Natural killer cell treated with Interleukin-12 subunit alpha and Interleukin-12 subunit beta and Interleukin-15 and Interleukin-18, amount 100 ng/mL, for 72 hours (primary cell): ENCODE data around the gene USP53. TPM values are rescaled to one million over a fixed set of nuclear protein-coding genes. Genes with fewer than 3 reads are reported as not detected.
A peak's percentile ranks its signal among the peaks of the same experiment; 100 is the strongest.
"Not testable (repeated sequence)": the region's sequence is repeated elsewhere in the genome, so short reads cannot be mapped to it uniquely, and the experiment has no call there.

Source experiments
- ATAC-seq, 2 donors: fragments of 150-1000 bp; cut with Tn5 transposase in 1 of 2; sonication (Bioruptor Pico), chemical (Tn5 transposase) in 1 of 2; 2 replicates each; pipeline ENCODE4 v1.10.0; 2021
- DNase-seq: peaks from one replicate; pipeline ENCODE4 v3.0.0; 2022; ENCODE audit warnings: low spot score
- H3K27ac Mint-ChIP-seq, 2 donors: 1 replicate in 1 of 2; 2 replicates in 1 of 2; pipeline ENCODE4 v1.8.0; 2022; ENCODE audit warnings: mixed read lengths in 2 of 2, mild to moderate bottlenecking in 1 of 2, moderate library complexity in 1 of 2
- H3K27me3 Mint-ChIP-seq, 2 donors: 1 replicate in 1 of 2; 2 replicates in 1 of 2; pipeline ENCODE4 v1.8.0; 2022; ENCODE audit warnings: mixed read lengths in 2 of 2
- H3K36me3 Mint-ChIP-seq: one replicate; pipeline ENCODE4 v1.8.0; 2022; ENCODE audit warnings: mixed read lengths
- H3K4me1 Mint-ChIP-seq, 2 donors: 1 replicate in 1 of 2; 2 replicates in 1 of 2; pipeline ENCODE4 v1.8.0; 2022; ENCODE audit warnings: low read depth in 2 of 2, mixed read lengths in 2 of 2, mild to moderate bottlenecking in 1 of 2
- H3K4me3 Mint-ChIP-seq: one replicate; pipeline ENCODE4 v1.8.0; 2022; ENCODE audit warnings: mixed read lengths
- H3K9me3 Mint-ChIP-seq: 2 replicates; pipeline ENCODE4 v1.8.0; 2022; ENCODE audit warnings: mixed read lengths
- total RNA-seq, 2 donors: library from RNA; stranded (reverse); gene quantifications; one replicate each; pipeline ENCODE4 v1.2.3, GENCODE V29; 2022

The USP53 gene
- 1 to 10 TPM; 5.7 to 6.1 TPM for total RNA-seq

GRCh38 chr4:119212234-119212963, at the start of gene USP53:
Gene USP53 (plus strand): TSS chr4:119212713. CDS start chr4:119239760, 27,047 bp downstream.
- H3K27ac Mint-ChIP-seq, result peak within 1 kb of the TSS; percentile 79 to 88
- peaks cover 25 to 43% of the 10 kb centered on the region in 2 donors for H3K4me1 Mint-ChIP-seq
- H3K27me3 Mint-ChIP-seq, result peaks cover 10 to 11% of the 10 kb centered on the region in 2 donors
- no peaks in the 10 kb centered on the region for H3K36me3 Mint-ChIP-seq
- ATAC-seq (peak; percentile 98), DNase-seq (peak; percentile 93)
- H3K9me3 Mint-ChIP-seq, result no peaks in the 10 kb centered on the region
- peak within 1 kb of the TSS; percentile 95 for H3K4me3 Mint-ChIP-seq

GRCh38 chr4:119165767-119166166, 46.7 kb upstream of the USP53 start:
- Mint-ChIP-seq H3K36me3 (no peaks in the 10 kb centered on the region), H3K27ac (no peak overlapping the region), H3K4me3 (no peak overlapping the region), H3K27me3 (peaks cover 24 to 46% of the 10 kb centered on the region in 2 donors), H3K9me3 (no peaks in the 10 kb centered on the region), H3K4me1 (no peaks in the 10 kb centered on the region)
- no peak for ATAC-seq
- no peak for DNase-seq

- Mint-ChIP-seq H3K27ac (no peak overlapping the region), H3K36me3 (no peaks in the 10 kb centered on the region), H3K4me3 (no peak overlapping the region), H3K4me1 (no peaks in the 10 kb centered on the region), H3K9me3 (no peaks in the 10 kb centered on the region), H3K27me3 (peaks cover 8 to 27% of the 10 kb centered on the region in 2 donors)
- no peak for ATAC-seq
- DNase-seq, result no peak
These were observed 42.3 kb upstream of the USP53 start for GRCh38 chr4:119170195-119170594.

- DNase-seq (no peak), ATAC-seq (no peak)
- no peaks in the 10 kb centered on the region for H3K9me3 Mint-ChIP-seq
- no peaks in the 10 kb centered on the region for H3K36me3 Mint-ChIP-seq
- no peak overlapping the region for H3K27ac Mint-ChIP-seq
- H3K27me3 Mint-ChIP-seq, result peaks cover 8 to 27% of the 10 kb centered on the region in 2 donors
- H3K4me3 Mint-ChIP-seq, result no peak overlapping the region
- no peaks in the 10 kb centered on the region for H3K4me1 Mint-ChIP-seq
These were observed 40.3 kb upstream of the USP53 start for GRCh38 chr4:119172223-119172622.

- not testable (repeated sequence) for H3K9me3 Mint-ChIP-seq, H3K27ac Mint-ChIP-seq, ATAC-seq, H3K4me1 Mint-ChIP-seq, H3K36me3 Mint-ChIP-seq, DNase-seq, H3K4me3 Mint-ChIP-seq
- H3K27me3 Mint-ChIP-seq, result peaks cover 18 to 36% of the 10 kb centered on the region in 2 donors
These were observed 38.7 kb upstream of the USP53 start for GRCh38 chr4:119173729-119174361.

- H3K9me3 Mint-ChIP-seq, result no peaks in the 10 kb centered on the region
- no peak overlapping the region for H3K4me3 Mint-ChIP-seq
- H3K27me3 Mint-ChIP-seq, result peaks cover 25 to 52% of the 10 kb centered on the region in 2 donors
- H3K36me3 Mint-ChIP-seq, result no peaks in the 10 kb centered on the region
- H3K4me1 Mint-ChIP-seq, result no peaks in the 10 kb centered on the region
- DNase-seq (no peak), ATAC-seq (no peak)
- H3K27ac Mint-ChIP-seq, result no peak overlapping the region
These were observed 33.5 kb upstream of the USP53 start for GRCh38 chr4:119179011-119179410.

- Mint-ChIP-seq H3K36me3 (no peaks in the 10 kb centered on the region), H3K4me1 (no peaks in the 10 kb centered on the region), H3K9me3 (no peaks in the 10 kb centered on the region), H3K4me3 (no peak overlapping the region), H3K27ac (no peak overlapping the region), H3K27me3 (peaks cover 15 to 36% of the 10 kb centered on the region in 2 donors)
- ATAC-seq, result no peak
- no peak for DNase-seq
These were observed 28.4 kb upstream of the USP53 start for GRCh38 chr4:119184128-119184527.

GRCh38 chr4:119189638-119190037, 22.9 kb upstream of the USP53 start:
- Mint-ChIP-seq H3K4me3 (no peak overlapping the region), H3K36me3 (no peaks in the 10 kb centered on the region), H3K27me3 (peaks cover 2 to 7% of the 10 kb centered on the region in 2 donors), H3K27ac (no peak overlapping the region), H3K4me1 (no peaks in the 10 kb centered on the region), H3K9me3 (no peaks in the 10 kb centered on the region)
- no peak for DNase-seq
- no peak for ATAC-seq

- H3K27me3 Mint-ChIP-seq, result peaks cover 0 to 5% of the 10 kb centered on the region in 2 donors
- ATAC-seq (no peak), DNase-seq (no peak)
- H3K36me3 Mint-ChIP-seq, result no peaks in the 10 kb centered on the region
- H3K27ac Mint-ChIP-seq, result no peak overlapping the region
- H3K9me3 Mint-ChIP-seq, result no peaks in the 10 kb centered on the region
- H3K4me1 Mint-ChIP-seq, result no peaks in the 10 kb centered on the region
- no peak overlapping the region for H3K4me3 Mint-ChIP-seq
These were observed 22.2 kb upstream of the USP53 start for GRCh38 chr4:119190354-119190753.

- Mint-ChIP-seq H3K27me3 (peaks cover 10 to 11% of the 10 kb centered on the region in 2 donors), H3K36me3 (no peaks in the 10 kb centered on the region), H3K4me1 (no peaks in the 10 kb centered on the region), H3K27ac (no peak overlapping the region), H3K4me3 (no peak overlapping the region), H3K9me3 (no peaks in the 10 kb centered on the region)
- no peak for DNase-seq
- no peak for ATAC-seq
These were observed 21.0 kb upstream of the USP53 start for GRCh38 chr4:119191505-119191904.

GRCh38 chr4:119197772-119198212, 14.7 kb upstream of the USP53 start:
- Mint-ChIP-seq H3K4me1 (peaks cover 0 to 5% of the 10 kb centered on the region in 2 donors), H3K36me3 (peaks cover 13% of the 10 kb centered on the region), H3K27me3 (peaks cover 25 to 51% of the 10 kb centered on the region in 2 donors), H3K9me3 (peaks cover 5% of the 10 kb centered on the region), H3K4me3 (no peak overlapping the region), H3K27ac (no peak overlapping the region)
- ATAC-seq (no peak), DNase-seq (no peak)

GRCh38 chr4:119204916-119205315, 7.6 kb upstream of the USP53 start:
- peaks cover 6% of the 10 kb centered on the region for H3K36me3 Mint-ChIP-seq
- no peak overlapping the region for H3K4me3 Mint-ChIP-seq
- H3K4me1 Mint-ChIP-seq, result peaks cover 4 to 16% of the 10 kb centered on the region in 2 donors
- H3K9me3 Mint-ChIP-seq, result peaks cover 5% of the 10 kb centered on the region
- peaks cover 16 to 29% of the 10 kb centered on the region in 2 donors for H3K27me3 Mint-ChIP-seq
- DNase-seq (no peak), ATAC-seq (no peak)
- H3K27ac Mint-ChIP-seq, result no peak overlapping the region

- H3K4me3 Mint-ChIP-seq, result no peak overlapping the region
- peaks cover 6% of the 10 kb centered on the region for H3K36me3 Mint-ChIP-seq
- ATAC-seq (no peak), DNase-seq (no peak)
- H3K4me1 Mint-ChIP-seq, result peaks cover 7 to 21% of the 10 kb centered on the region in 2 donors
- H3K27ac Mint-ChIP-seq, result no peak overlapping the region
- H3K9me3 Mint-ChIP-seq, result no peaks in the 10 kb centered on the region
- H3K27me3 Mint-ChIP-seq, result peaks cover 12 to 26% of the 10 kb centered on the region in 2 donors
These were observed 6.8 kb upstream of the USP53 start for GRCh38 chr4:119205690-119206089.

- H3K4me1 Mint-ChIP-seq, result peaks cover 12 to 25% of the 10 kb centered on the region in 2 donors
- no peak for ATAC-seq
- peaks cover 6% of the 10 kb centered on the region for H3K36me3 Mint-ChIP-seq
- no peaks in the 10 kb centered on the region for H3K9me3 Mint-ChIP-seq
- no peak overlapping the region for H3K4me3 Mint-ChIP-seq
- no peak for DNase-seq
- H3K27ac Mint-ChIP-seq, result no peak overlapping the region
- H3K27me3 Mint-ChIP-seq, result peaks cover 13 to 30% of the 10 kb centered on the region in 2 donors
These were observed 6.3 kb upstream of the USP53 start for GRCh38 chr4:119206178-119206577.
